Tibial nerve (tissue), 4 donors: Measurements from ENCODE around the gene GRAMD1A.

Experiments
- EP300 ChIP-seq, 2 donors: sonication (generic); formaldehyde crosslinking; IDR thresholded peaks; one replicate each; pipeline ENCODE4 v1.6.1; 2017; ENCODE audit warnings: antibody characterized with exemption in 2 of 2, mild to moderate bottlenecking in 1 of 2
- POLR2A ChIP-seq, 2 donors: fragments of 450-650 bp; IDR thresholded peaks; one replicate each; pipeline ENCODE4 v1.6.1; 2017; ENCODE audit warnings: antibody characterized with exemption in 2 of 2, mild to moderate bottlenecking in 2 of 2, moderate library complexity in 2 of 2
- TF ChIP-seq, protein P1 (sequence below), 5 experiments: fragments of 200-600 bp in 3 of 5; fragments of 450-650 bp in 2 of 5; sonication (generic) in 3 of 5; IDR thresholded peaks; one replicate each; pipeline ENCODE4 v1.5.1; 2016 to 2019; ENCODE audit warnings: antibody characterized with exemption in 5 of 5, mild to moderate bottlenecking in 3 of 5, moderate library complexity in 2 of 5

DNA sequence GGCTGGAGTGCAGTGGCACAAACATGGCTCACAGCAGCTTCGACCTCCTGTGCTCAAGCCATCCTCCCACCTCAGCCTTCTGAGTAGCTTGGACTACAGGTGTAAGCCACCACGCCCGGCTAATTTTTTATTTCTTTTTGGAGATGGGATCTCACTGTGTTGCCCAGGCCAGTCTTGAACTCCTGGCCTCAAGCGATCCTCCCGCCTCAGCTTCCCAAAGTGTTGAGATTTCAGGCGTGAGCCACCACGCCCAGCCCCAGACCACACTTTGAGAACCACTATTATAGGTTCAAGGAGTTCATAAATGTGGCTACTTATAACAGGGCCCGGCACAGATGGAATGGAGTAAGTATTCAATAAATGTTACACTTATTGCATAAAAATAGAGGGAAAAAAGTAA lies 26.9 kb downstream of the GRAMD1A start:
- TF ChIP-seq, protein P1, sequence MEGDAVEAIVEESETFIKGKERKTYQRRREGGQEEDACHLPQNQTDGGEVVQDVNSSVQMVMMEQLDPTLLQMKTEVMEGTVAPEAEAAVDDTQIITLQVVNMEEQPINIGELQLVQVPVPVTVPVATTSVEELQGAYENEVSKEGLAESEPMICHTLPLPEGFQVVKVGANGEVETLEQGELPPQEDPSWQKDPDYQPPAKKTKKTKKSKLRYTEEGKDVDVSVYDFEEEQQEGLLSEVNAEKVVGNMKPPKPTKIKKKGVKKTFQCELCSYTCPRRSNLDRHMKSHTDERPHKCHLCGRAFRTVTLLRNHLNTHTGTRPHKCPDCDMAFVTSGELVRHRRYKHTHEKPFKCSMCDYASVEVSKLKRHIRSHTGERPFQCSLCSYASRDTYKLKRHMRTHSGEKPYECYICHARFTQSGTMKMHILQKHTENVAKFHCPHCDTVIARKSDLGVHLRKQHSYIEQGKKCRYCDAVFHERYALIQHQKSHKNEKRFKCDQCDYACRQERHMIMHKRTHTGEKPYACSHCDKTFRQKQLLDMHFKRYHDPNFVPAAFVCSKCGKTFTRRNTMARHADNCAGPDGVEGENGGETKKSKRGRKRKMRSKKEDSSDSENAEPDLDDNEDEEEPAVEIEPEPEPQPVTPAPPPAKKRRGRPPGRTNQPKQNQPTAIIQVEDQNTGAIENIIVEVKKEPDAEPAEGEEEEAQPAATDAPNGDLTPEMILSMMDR (IDR thresholded peaks at IDR 0.05), result no peak
- TF ChIP-seq EP300 (IDR thresholded peaks at IDR 0.05), result no peak
- no peak for TF ChIP-seq POLR2A (IDR thresholded peaks at IDR 0.05)
